GM23338 (cell line): ENCODE data around the gene ACOT11. TPM values are rescaled to one million over a fixed set of nuclear protein-coding genes. Genes with fewer than 3 reads are reported as not detected.
"Not testable (repeated sequence)": the region's sequence is repeated elsewhere in the genome, so short reads cannot be mapped to it uniquely, and the experiment has no call there.

Experiments
- ATAC-seq: fragments of 200-7000 bp; cut with Tn5 transposase; 3 replicates; pipeline ENCODE4 v1.9.1; 2020
- DNase-seq: peaks from one replicate; pipeline ENCODE4 v3.0.0-alpha.2; 2015; ENCODE audit warnings: low spot score
- H2AFZ ChIP-seq: fragments of 200-600 bp; sonication (generic); 2 replicates; pipeline ENCODE4 v1.8.0; 2016; ENCODE audit warnings: antibody characterized with exemption, mild to moderate bottlenecking, moderate library complexity
- H3F3A ChIP-seq: fragments of 200-600 bp; sonication (generic); replicated peaks from 2 replicates; pipeline ENCODE4 v1.8.0; 2017; ENCODE audit warnings: antibody characterized with exemption, mixed run types, low read depth
- H3K27ac ChIP-seq: fragments of 200-600 bp; sonication (generic); 2 replicates; pipeline ENCODE4 v1.6.1; 2016; ENCODE audit warnings: low read depth
- H3K27me3 ChIP-seq: fragments of 200-600 bp; sonication (generic); 2 replicates; pipeline ENCODE4 v1.8.0; 2016; ENCODE audit warnings: mild to moderate bottlenecking, mixed run types, moderate library complexity; ENCODE audit not compliant: insufficient read depth
- H3K36me3 ChIP-seq: fragments of 200-600 bp; sonication (generic); 2 replicates; pipeline ENCODE4 v1.8.0; 2016; ENCODE audit warnings: mild to moderate bottlenecking; ENCODE audit not compliant: insufficient read depth
- H3K4me1 ChIP-seq: fragments of 200-600 bp; sonication (generic); 2 replicates; pipeline ENCODE4 v1.8.0; 2016; ENCODE audit warnings: mild to moderate bottlenecking, moderate library complexity; ENCODE audit not compliant: insufficient read depth
- H3K4me2 ChIP-seq: fragments of 200-600 bp; sonication (generic); 2 replicates; pipeline ENCODE4 v1.7.1; 2017; ENCODE audit warnings: mixed run types
- H3K4me3 ChIP-seq: fragments of 200-600 bp; sonication (generic); 2 replicates; pipeline ENCODE4 v1.6.1; 2016; ENCODE audit warnings: mixed run types
- H3K79me2 ChIP-seq: fragments of 200-600 bp; sonication (generic); replicated peaks from 2 replicates; pipeline ENCODE4 v1.8.0; 2017; ENCODE audit warnings: mild to moderate bottlenecking; ENCODE audit not compliant: insufficient read depth
- H3K9me2 ChIP-seq: fragments of 200-600 bp; sonication (generic); 2 replicates; pipeline ENCODE4 v1.8.0; 2017; ENCODE audit not compliant: insufficient read depth
- H4K20me1 ChIP-seq: fragments of 200-600 bp; sonication (generic); replicated peaks from 2 replicates; pipeline ENCODE4 v1.8.0; 2017; ENCODE audit warnings: mild to moderate bottlenecking; ENCODE audit not compliant: insufficient read depth
- H3K27ac Mint-ChIP-seq: 2 replicates; pipeline ENCODE4 v1.8.0; 2020; ENCODE audit warnings: inconsistent platforms, mild to moderate bottlenecking, moderate library complexity, mixed read lengths
- H3K27me3 Mint-ChIP-seq: 3 replicates; pipeline ENCODE4 v1.8.0; 2022; ENCODE audit warnings: low read depth, mild to moderate bottlenecking, moderate library complexity, mixed read lengths, inconsistent platforms; ENCODE audit not compliant: insufficient read depth, poor library complexity
- H3K36me3 Mint-ChIP-seq: 3 replicates; pipeline ENCODE4 v1.8.0; 2021; ENCODE audit warnings: low read depth, mild to moderate bottlenecking, inconsistent platforms, moderate library complexity, mixed read lengths
- H3K4me1 Mint-ChIP-seq: 3 replicates; pipeline ENCODE4 v1.8.0; 2020; ENCODE audit warnings: mild to moderate bottlenecking, inconsistent platforms, mixed read lengths
- H3K4me3 Mint-ChIP-seq: 3 replicates; pipeline ENCODE4 v1.8.0; 2021; ENCODE audit warnings: moderate library complexity, mild to moderate bottlenecking, inconsistent platforms, mixed read lengths
- H3K9me3 Mint-ChIP-seq: 3 replicates; pipeline ENCODE4 v1.8.0; 2020; ENCODE audit warnings: moderate library complexity, mild to moderate bottlenecking, inconsistent platforms, mixed read lengths
- ETS1 ChIP-seq: IDR thresholded peaks from 2 replicates; pipeline ENCODE4 v1.6.1; 2016; ENCODE audit warnings: antibody characterized with exemption
- EZH2 ChIP-seq: fragments of 200-600 bp; sonication (generic); IDR thresholded peaks from one replicate; pipeline ENCODE4 v1.8.0; 2017; ENCODE audit warnings: antibody characterized with exemption, mild to moderate bottlenecking, low read depth; ENCODE audit not compliant: unreplicated experiment
- JUNB ChIP-seq: IDR thresholded peaks from one replicate; pipeline ENCODE4 v1.6.1; 2016; ENCODE audit warnings: antibody characterized with exemption; ENCODE audit not compliant: unreplicated experiment
- NANOG ChIP-seq: IDR thresholded peaks from 2 replicates; pipeline ENCODE4 v1.6.1; 2016; ENCODE audit warnings: antibody characterized with exemption, borderline replicate concordance
- ZNF114 ChIP-seq: fragments of 250-450 bp; sonication (Bioruptor Pico); IDR thresholded peaks from 2 replicates; pipeline ENCODE4 v1.5.0; 2020; ENCODE audit warnings: mild to moderate bottlenecking, moderate library complexity
- ZNF331 ChIP-seq: fragments of 250-450 bp; sonication (Bioruptor Pico); IDR thresholded peaks from 2 replicates; pipeline ENCODE4 v1.5.0; 2020; ENCODE audit warnings: low read depth, mild to moderate bottlenecking, moderate library complexity
- ZNF462 ChIP-seq: fragments of 250-450 bp; sonication (Bioruptor Pico); IDR thresholded peaks from 2 replicates; pipeline ENCODE4 v1.5.0; 2020; ENCODE audit warnings: mild to moderate bottlenecking, moderate library complexity
- polyA plus RNA-seq: library from polyadenylated mRNA; unstranded; fragments of >200 nt; fragmentation: Nextera tagmentation; extraction: Ambion mirVana; gene quantifications from 2 replicates; pipeline ENCODE4 v1.2.1, GENCODE V29; 2016
- total RNA-seq: library from RNA; depleted of rRNA; stranded (reverse); fragments of >200 nt; shearing (Covaris generic); gene quantifications from 2 replicates; pipeline ENCODE4 v1.2.3, GENCODE V29; 2014

Gene ACOT11
- total and polyA plus RNA-seq, 2 experiments from 2014 or later = 1.6 to 2.7 TPM

GRCh38 chr1:54532033-54532432 is 16.0 kb upstream of the ACOT11 start (continued):
- TF ChIP-seq ETS1 = no peak
- no peak for TF ChIP-seq ZNF462
- no peak for TF ChIP-seq JUNB

GRCh38 chr1:54536656-54537055 is 11.4 kb upstream of the ACOT11 start:
- peaks cover 13% of the 10 kb centered on the region for H3K4me1 ChIP-seq
- H2AFZ ChIP-seq = 0 out of 2 replicates have a peak overlapping the region, but pooled peaks have one; percentile 35
- not testable (repeated sequence) for H3K36me3 ChIP-seq, H3K27ac Mint-ChIP-seq, ATAC-seq, H3K27me3 Mint-ChIP-seq, H3K4me3 ChIP-seq, H3K27me3 ChIP-seq, H3K36me3 Mint-ChIP-seq, H4K20me1 ChIP-seq, H3K79me2 ChIP-seq, H3K9me2 ChIP-seq, H3K27ac ChIP-seq, H3K4me3 Mint-ChIP-seq, H3K9me3 Mint-ChIP-seq, H3K4me2 ChIP-seq, DNase-seq
- peaks cover 11% of the 10 kb centered on the region for H3F3A ChIP-seq
- H3K4me1 Mint-ChIP-seq = peaks cover 10% of the 10 kb centered on the region

- Mint-ChIP-seq H3K27me3 (peaks cover 6% of the 10 kb centered on the region), H3K4me3 (no peak overlapping the region), H3K27ac (no peak overlapping the region), H3K4me1 (peaks cover 14% of the 10 kb centered on the region), H3K9me3 (no peaks in the 10 kb centered on the region), H3K36me3 (no peaks in the 10 kb centered on the region)
- DNase-seq (no peak), ATAC-seq (no peak)
- Histone ChIP-seq H3K27me3 (no peaks in the 10 kb centered on the region), H3K4me3 (no peak overlapping the region), H3K4me1 (peaks cover 15% of the 10 kb centered on the region), H3K9me2 (no peaks in the 10 kb centered on the region), H3K27ac (no peak overlapping the region), H3K36me3 (no peaks in the 10 kb centered on the region), H2AFZ (peak overlapping the region; percentile 43; the same call in 1 of the 2 replicates), H3K4me2 (no peak overlapping the region), H3K79me2 (no peaks in the 10 kb centered on the region), H3F3A (peaks cover 17% of the 10 kb centered on the region), H4K20me1 (no peaks in the 10 kb centered on the region)
- TF ChIP-seq ETS1 (no peak), ZNF114 (CRISPR knock-in tag) (no peak), JUNB (no peak), ZNF331 (CRISPR knock-in tag) (no peak), EZH2 (no peak), NANOG (no peak)
Measured at GRCh38 chr1:54537611-54538010, 10.4 kb upstream of the ACOT11 start.
